GM19240 (cell line): Measurements from ENCODE around the gene TMEM135.

Experiments
- DNase-seq: peaks from one replicate; pipeline ENCODE4 v3.0.0; 2011; ENCODE audit warnings: low spot score; ENCODE audit not compliant: insufficient read length

Gene TMEM135

DNA sequence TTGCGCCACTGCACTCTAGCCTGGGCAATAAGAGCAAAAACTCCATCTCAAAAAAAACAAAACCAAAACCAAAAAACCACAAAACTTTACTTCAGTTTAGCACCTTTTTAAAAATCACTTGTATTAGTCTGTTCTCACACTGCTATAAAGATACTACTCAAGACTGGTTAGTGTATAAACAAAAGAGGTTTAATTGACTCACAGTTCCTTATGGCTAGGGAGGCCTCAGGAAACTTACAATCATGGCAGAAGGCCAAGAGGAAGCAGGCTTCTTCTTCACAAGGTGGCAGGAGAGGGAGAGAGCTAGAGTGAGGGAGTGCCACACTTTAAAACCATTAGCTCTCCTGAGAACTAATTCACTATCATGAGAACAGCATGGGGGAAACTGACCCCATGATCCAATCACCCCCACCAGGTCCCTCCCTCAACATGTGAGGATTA, 261.3 kb downstream of the TMEM135 start:
- no peak for DNase-seq

DNA sequence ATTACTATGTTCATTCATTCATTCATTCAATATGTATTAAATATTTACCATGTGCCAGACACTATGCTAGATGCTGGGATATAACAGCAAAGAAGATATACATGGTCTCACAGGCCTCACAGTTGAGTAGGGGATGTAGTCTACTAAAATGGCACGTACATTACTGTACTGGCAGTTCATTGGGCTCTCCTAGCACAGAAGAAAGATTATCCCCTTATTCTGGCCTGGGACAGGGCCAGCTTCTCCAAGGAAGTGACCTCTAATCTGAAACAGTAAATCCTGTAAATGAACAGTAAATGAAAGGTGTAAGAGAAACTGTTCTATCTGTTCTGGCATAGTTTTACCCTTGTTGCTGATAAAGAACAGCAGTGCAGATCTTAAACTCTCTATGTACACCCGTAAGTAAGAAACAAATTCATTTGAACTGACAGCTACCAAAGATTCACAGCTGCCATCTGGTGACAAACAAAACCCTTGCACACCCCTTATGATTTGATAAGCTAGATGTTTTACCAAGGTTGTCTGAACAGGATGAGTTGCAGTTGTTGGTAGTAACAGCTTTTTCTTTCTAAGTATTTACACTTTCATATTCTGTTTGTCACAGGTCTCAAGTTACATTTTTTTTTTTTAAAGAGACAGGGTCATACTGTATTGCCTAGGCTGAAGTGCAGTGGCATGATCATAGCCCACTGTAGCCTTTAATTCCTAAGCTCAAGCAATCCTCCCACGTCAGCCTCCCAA, 263.1 kb downstream of the TMEM135 start:
- DNase-seq: no peak

DNA sequence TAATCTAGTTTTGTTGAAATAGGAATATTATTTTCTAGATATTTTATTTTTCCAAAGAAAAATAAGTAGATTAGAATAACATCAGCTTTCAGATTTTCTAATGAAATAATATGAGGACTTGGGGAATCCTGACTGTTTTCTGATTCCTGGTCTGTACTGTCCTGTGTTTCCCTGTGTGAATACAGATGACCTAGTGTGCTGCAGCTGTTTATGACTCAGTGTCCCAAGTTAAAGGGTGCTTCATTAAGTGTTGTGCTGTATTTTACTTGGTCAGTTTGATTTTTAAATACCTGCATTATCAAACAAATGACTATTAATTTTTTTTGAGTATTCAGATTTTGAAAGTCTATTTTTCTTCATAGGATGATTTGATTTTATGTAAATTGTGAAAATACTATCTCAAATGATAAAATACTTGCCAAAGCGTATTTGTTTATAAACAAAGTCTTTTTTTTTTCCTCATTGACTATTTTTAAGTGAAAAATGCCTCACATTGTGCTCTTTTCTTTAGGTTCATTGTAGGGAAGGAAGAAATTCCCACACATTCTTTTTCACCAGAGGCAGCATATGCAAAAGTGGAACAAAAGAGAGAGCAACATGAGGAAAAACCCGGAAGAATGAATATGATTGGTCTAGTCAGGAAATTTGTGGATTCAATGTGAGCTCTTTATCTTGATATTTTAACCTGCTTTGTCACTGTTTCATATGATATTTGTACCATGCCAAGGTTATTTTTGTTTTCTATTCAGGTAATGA, 264.2 kb downstream of the TMEM135 start:
- no peak for DNase-seq

DNA sequence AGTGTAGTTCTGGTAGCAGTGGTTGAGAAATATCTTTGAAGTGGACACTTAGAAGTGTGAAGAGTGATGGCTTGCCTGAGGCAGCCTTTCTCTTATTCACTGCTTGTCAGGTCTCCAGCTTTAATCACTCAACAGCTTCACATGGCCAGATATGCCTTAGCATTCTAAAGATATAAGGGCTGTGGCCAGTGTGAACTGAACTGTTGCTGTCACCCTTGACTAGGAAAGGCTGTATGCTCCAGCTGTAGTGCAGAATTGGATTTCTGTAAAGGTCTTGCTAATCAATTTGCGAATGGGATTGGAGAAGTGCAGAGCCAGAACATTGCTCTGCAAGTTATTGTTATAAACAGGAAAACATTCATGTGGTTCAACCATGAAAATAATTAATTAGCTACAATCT, 266.7 kb downstream of the TMEM135 start:
- no peak for DNase-seq

DNA sequence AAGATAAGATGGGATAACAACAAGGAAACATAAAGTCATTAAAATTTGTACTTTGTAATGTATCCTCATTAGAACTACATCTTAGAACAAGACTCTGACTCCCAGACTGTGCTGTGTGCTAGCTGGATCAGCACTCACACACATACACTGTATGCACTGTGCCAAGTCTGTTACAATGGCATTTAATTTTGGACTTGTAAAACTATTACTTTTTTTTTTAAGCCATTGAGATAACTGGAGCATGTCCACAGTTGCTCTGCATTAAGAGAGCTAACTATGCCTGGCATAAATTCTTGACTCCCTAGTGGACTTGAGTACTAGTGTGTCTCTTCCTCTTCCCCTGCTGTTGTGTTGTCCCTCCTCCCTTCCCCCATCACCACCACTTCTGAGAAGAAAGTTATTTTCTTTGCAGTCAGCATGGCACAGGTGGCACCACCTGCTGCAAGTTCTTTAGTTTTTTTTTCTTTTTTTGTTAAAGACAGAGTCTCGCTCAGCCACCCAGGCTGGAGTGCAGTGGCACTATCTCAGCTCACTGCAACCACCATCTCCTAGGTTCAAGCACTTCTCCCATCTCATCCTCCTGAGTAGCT, 268.6 kb downstream of the TMEM135 start:
- no peak for DNase-seq

DNA sequence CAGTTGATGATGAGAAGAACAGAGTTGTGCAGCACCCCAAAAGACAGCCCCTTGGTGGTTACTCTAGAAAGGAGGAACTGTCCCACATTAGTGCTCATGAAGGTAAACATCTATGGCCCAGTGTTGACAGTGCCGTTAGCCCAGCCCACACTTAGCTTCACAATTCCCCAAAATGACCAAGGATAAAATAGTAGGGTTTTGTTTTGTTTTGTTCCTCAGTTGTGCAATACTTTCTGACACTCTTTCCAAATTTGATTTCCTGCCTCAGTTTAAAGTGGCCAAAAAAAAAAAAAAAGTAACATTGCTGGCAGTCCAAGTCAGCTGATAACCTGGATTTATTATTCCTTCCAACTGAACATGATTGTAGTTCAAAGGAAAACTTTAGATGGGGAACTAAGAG, 269.4 kb downstream of the TMEM135 start:
- no peak for DNase-seq

DNA sequence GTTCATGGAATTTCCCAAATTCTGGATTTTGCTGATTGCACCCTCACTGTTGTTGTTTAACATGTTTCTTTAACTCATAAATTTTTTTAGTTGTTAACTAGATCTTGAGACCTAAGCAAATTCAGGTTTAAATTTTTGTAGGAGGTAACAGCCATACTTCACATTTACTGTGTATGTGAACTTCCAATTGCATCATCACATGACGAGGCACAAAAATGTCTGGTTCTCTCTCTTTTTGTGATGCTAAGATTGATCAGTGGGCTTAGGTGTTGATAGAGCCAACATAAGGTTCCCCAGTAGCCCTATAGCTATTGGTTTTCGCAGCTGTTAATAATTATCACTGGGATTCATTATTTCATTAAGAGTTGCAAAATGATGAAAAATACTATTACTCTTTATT, 277.5 kb downstream of the TMEM135 start:
- DNase-seq: no peak

DNA sequence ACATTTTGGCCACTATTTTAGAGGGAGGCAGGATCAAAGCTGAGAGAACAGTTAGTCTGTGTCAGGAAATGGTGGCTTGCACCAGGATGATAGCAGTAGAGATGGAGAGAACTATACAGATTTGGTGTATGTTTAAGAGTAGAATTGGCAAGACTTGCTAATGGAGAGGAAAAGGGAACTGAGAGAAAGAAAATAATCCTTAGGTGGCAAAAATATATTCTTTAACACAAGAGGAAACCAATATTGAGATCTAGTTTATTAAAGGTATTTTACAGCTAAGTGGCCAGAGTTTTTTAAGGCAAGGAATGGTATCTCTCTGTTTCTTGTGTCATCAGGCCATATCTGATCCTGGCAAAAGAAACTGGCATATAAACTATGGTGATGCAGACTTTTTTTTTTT, 278.8 kb downstream of the TMEM135 start:
- no peak for DNase-seq

DNA sequence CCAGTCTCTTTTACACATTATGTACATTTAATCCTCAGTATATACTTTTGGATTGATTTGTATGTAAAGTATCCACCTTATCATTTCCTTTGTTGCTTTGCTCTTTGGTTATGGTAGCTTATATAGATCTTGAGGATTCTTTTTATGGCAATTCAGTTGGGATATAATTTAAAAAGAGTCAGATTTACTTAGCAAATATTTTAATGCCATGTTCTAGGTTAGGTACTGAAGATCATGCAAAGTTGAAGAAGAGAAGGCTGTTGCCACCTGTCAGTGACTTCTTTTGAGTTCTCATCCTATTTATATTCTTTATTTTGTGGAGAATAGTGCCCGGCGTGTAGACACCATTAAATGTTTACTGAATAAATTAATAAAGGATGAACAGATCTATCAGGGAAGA, 279.7 kb downstream of the TMEM135 start:
- DNase-seq: no peak

DNA sequence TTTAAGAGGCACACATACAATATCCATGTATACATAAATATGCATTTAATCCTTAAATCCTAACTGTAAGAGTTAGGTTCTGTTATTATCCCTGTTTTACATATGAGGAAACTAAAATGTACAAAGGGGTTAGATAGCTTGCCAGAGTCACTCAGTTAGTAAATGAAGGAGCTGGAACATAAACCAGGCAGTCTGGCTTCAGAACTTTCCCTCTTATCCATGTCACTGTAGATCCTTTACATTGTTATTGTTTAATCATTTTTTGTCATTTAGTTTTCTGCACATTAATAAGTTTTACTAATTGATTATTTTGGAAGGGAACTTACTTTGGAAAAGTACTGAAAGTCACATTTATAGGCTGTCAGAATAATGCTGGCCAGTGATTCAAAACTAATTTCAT, 282.4 kb downstream of the TMEM135 start:
- no peak for DNase-seq

DNA sequence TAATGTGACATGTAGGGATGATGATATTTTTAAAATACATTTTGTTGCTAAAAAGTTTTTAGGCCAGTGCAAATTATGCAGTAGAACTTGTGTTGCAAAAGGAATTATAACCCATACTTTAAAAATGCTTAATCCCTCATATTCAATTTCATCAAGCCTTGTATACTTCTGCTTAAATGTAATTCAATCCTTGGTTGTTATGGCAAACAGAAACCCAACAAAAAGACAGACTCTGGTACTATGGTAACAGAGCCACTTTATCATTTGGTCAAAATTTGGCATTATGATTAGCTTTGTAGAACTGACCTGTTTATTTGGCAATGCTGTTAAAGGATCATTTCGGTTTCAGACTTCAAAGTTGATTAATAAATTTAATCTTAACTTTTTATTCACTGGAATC, 284.8 kb downstream of the TMEM135 start:
- no peak for DNase-seq

DNA sequence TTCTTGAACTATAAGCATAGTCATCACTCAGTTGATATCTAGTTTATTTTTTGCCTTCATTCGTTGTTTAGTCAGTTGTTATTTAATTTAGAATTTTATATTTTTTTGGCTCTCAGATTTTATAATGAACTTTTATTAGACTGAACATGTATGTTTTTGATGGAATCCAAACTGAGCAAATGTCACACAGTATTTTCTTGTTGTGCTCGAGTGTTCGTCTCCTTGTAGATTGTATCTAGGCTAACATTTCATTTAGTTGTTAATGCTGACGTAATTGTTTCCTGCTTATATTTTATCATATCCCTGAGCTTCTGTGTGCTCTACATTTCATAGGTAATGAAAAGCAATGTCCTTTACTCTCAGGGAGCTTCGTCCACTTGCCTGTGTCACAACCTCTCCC, 286.2 kb downstream of the TMEM135 start:
- DNase-seq: no peak

DNA sequence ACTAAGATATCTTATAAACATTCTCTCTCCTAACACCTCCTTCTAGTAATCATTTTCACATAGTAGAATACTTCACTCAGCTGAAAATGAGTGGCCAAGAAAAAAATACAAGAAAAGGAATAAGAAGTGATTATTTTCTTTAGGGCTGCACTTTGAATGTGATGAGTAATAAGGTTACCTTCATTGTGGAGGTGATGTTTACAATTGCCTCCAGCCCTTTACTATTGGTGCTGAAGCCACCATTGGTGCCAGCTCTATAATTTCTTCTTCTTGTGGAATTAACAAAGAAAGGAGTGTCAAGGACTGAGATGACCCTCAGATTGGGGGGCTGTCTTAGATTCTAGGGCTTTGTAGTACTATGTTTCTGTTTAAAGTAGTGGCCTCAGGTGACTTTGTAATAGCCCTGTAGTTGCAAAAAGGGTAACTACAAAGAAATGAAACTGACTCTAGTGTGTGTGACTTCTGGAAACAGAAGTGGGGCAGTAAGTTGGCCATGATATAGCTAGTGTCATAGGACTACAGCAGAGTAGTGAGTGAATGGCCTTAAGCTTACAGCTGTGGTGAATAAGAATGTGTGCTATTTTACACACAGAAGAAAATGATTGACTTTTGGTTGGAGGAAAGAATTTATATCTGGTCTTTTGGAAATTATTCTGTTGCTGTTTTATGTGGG, 287.2 kb downstream of the TMEM135 start:
- DNase-seq: no peak

DNA sequence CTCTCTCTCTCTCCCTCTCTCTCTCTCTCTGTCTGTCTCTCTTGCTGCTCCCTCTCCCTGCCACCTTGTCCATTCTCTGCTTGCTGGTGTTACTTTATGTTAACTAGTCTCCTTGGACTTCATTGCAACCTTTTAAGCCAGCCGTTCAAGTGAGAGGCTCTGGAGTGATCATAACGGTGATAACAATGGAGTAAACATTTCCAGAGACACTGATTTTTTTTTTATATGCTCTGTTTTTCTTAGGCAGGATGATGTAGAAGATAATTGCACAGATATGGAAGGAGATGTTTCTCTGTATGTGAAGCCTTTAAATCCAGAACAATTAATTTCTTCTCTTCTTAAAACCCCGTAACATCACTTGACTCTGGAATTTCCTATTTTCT, 287.7 kb downstream of the TMEM135 start:
- DNase-seq: no peak

DNA sequence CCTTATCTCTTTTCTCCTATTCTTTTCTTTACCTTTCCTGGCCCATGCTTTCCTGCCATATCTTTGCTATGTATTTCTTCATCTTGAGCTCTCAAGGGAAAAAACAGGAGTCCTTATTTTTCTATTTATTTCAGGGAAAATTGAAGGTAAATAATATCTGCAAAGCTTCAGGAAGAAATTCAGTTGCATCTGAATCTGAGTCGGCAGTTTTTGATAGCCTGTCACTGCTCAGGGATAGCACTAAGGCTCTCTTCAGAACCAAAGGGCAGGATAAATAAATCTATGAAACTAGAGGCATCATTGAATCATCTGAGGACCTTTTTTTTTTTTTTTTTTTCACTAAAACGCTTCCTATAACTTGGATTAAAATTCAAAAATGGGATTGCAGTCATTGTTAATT, 288.9 kb downstream of the TMEM135 start:
- no peak for DNase-seq

DNA sequence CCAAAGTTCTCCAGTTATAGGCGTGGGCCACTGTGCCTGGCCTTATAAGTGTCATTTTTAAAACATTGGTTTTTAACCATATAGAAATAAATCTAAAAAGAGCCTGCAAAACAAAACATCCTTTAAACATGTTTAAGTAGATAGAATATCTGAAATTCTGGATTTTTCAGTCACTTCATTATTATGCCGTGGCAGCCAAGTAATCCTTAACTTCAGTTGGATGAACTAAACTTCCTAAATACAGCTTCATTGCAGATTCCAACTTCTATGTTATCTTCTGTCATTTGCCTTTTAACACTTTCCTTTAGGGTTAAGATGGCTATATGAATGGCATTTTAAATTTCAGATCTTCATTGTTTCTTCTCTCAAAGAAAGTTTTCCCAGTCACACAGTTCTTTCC, 291.4 kb downstream of the TMEM135 start:
- no peak for DNase-seq

DNA sequence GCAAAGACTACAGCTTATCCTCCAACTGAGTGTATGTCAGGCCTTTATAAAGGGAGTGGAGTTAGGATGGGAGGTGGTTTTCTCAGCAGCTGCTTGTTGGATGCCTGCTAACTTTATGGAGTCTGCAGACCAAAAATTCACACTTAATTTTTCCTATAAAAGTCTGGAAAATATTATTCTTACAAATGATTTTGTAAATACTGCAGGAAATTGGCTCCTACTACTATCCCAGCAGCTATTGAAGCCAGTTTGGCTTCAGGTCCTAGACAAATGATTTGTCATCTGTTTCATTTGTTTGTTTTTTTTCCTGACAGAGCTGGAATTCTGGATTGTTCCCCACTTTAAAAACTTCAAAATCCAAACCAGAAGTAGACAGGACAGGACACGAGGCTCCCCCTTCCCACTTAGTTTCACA, 292.5 kb downstream of the TMEM135 start:
- DNase-seq: no peak

DNA sequence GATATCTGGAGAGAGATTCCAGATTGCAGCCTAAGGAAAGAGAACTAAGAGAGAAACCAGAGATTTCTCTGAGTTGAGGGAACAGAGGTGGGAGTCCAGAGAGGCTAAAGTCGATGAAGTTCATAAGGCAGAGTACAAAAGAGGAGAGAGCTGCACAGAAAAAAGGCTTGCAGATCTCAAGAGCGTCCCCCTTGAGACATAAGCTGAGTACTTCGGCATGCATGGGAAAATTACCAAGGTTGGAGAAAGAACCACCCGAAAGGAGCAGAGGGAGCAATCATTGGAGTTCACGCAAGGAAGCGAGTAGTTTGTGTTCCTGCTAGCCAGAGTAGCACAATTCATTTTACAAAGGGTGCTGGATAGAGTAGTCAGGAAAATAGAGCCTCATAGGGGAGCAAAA, 293.5 kb downstream of the TMEM135 start:
- DNase-seq: no peak

DNA sequence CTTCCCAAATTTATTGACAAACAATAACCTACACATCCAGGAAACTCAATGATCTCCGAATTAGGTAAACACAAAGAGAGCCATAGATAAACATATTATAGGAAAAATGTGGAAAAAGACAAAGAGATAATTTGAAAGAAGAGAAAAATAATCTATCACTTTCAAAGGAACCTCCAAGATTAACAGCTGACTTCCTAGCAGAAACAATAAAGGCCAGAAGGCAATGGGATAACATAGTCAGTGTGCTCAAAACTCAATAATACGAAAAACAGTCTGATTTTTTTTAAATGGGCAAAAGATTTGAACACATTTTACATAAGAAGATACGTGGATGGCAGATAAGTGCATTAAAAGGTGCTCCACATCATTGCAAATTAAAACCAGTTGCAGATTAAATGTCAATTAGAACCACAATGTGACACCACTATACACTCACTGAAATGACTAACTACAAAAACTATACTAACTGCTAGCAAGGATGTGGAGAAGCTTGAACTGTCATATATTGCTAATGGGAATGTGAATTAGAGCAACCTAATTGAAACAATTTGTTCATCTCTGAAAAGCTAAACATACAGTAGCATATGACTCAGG, 300.4 kb downstream of the TMEM135 start:
- no peak for DNase-seq

DNA sequence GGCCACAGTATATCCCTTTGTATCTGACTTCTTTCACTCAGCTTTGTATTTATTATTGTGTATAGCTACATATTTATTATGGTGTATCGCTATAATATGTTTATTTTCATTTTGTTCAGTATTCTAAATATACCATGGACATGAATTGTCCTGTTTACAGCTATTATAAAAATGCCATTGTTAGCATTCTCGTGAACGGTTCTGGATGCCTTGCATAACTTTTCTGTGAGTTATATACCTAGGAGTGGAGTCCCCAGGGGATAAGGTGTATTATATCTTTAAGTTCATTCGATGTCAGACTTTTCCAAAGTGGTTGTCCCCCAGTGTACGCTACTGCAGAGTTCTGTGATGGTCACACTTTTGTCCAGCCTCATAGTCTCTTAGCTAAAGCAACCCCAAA, 301.7 kb downstream of the TMEM135 start:
- DNase-seq: no peak

DNA sequence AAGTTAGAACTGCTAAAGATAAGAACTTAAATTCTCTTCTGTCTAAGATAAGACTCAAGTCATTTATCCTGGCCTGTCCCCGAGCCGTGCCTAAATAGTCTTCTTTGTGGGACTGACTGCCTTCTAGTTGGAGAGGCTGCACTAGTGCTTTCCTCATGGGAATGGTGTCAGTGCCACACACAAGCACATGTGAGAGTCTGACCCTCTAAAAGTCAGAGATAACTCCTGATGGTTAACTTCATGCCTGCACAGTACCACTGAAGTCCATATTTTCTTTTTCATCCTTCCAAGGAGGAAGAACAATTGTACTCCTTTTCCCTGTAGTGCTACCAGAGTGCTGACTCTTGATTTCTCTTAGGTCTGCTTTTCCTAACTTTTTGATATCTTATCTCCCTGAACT, 309.7 kb downstream of the TMEM135 start:
- DNase-seq: no peak

DNA sequence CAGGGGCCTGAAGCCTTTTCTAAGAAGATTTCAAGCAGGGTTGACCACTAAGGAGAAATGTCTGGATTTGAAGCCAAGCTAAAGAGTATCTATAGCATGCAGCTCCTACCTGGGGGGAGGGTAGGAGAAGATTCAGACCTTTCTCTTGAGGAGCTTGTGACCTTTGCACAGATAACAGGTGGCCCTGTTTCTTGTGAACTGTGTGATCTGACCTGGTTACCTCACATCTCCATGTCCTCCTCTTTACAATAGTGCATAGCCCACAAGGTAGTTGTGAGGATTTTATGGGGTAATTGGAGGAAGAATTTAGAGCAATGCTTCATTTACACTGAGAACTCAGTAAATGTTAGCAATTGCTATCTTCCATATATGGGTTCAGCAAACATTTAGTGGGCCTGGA, 310.1 kb downstream of the TMEM135 start:
- no peak for DNase-seq
